SH-SY5Y (cell line): ENCODE measurements around the gene RIN3.

Experiments
- GATA2 ChIP-seq: IDR thresholded peaks from 2 replicates; pipeline ENCODE4 v1.6.1; 2011; ENCODE audit warnings: mild to moderate bottlenecking, low read depth, low read length
- GATA3 ChIP-seq: IDR thresholded peaks from 2 replicates; pipeline ENCODE4 v1.6.1; 2011; ENCODE audit warnings: low read depth, mild to moderate bottlenecking, low read length, moderate library complexity

GRCh38 chr14:92481811-92482555 is 31.6 kb upstream of the RIN3 start:
- TF ChIP-seq GATA2 = no peak
- no peak for TF ChIP-seq GATA3
